ENCODE measurements around the gene AKAP13. TPM values are rescaled to one million over a fixed set of nuclear protein-coding genes. Genes with fewer than 3 reads are reported as not detected.

AKAP13 gene
- total RNA-seq, 4 donors from 2014 or later = 128 to 460 (median 243) TPM

- Histone ChIP-seq H3K27me3 (no peaks in the 10 kb centered on the region), H3K4me1 (no peaks in the 10 kb centered on the region), H3K9me3 (no peaks in the 10 kb centered on the region), H3K36me3 (no peaks in the 10 kb centered on the region), H3K27ac (no peak overlapping the region), H3K4me3 (no peak overlapping the region)
- no peak for TF ChIP-seq POLR2A (IDR thresholded peaks at IDR 0.05)
- TF ChIP-seq, protein P1, sequence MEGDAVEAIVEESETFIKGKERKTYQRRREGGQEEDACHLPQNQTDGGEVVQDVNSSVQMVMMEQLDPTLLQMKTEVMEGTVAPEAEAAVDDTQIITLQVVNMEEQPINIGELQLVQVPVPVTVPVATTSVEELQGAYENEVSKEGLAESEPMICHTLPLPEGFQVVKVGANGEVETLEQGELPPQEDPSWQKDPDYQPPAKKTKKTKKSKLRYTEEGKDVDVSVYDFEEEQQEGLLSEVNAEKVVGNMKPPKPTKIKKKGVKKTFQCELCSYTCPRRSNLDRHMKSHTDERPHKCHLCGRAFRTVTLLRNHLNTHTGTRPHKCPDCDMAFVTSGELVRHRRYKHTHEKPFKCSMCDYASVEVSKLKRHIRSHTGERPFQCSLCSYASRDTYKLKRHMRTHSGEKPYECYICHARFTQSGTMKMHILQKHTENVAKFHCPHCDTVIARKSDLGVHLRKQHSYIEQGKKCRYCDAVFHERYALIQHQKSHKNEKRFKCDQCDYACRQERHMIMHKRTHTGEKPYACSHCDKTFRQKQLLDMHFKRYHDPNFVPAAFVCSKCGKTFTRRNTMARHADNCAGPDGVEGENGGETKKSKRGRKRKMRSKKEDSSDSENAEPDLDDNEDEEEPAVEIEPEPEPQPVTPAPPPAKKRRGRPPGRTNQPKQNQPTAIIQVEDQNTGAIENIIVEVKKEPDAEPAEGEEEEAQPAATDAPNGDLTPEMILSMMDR (IDR thresholded peaks at IDR 0.05) = no peak
- DNase-seq = no peak
- intact Hi-C loops (cut with DNase I; ENCODE audit: low total_unique reads) = no loop called here
Observed at GRCh38 chr15:85489773-85490493, 109.5 kb downstream of the AKAP13 start.

GRCh38 chr15:85490856-85491255 is 110.5 kb downstream of the AKAP13 start:
- Histone ChIP-seq H3K9me3 (no peaks in the 10 kb centered on the region), H3K4me3 (no peak overlapping the region), H3K4me1 (no peaks in the 10 kb centered on the region), H3K27ac (no peak overlapping the region), H3K36me3 (no peaks in the 10 kb centered on the region), H3K27me3 (no peaks in the 10 kb centered on the region)
- DNase-seq = no peak
- no peak for TF ChIP-seq POLR2A (IDR thresholded peaks at IDR 0.05)
- TF ChIP-seq, protein P1 (IDR thresholded peaks at IDR 0.05) = no peak
- intact Hi-C loops (cut with DNase I; ENCODE audit: low total_unique reads) = no loop called here

GRCh38 chr15:85491691-85492090 is 111.3 kb downstream of the AKAP13 start:
- no peak overlapping the region for H3K4me3 ChIP-seq
- no peak overlapping the region for H3K27ac ChIP-seq
- no peaks in the 10 kb centered on the region for H3K27me3 ChIP-seq
- TF ChIP-seq, protein P1 (IDR thresholded peaks at IDR 0.05) = no peak
- no peak for TF ChIP-seq POLR2A (IDR thresholded peaks at IDR 0.05)
- no peak for DNase-seq
- intact Hi-C loops (cut with DNase I; ENCODE audit: low total_unique reads) = no loop called here
- no peaks in the 10 kb centered on the region for H3K4me1 ChIP-seq
- no peaks in the 10 kb centered on the region for H3K36me3 ChIP-seq
- H3K9me3 ChIP-seq = no peaks in the 10 kb centered on the region

- TF ChIP-seq, protein P1 (IDR thresholded peaks at IDR 0.05) = no peak
- TF ChIP-seq POLR2A (IDR thresholded peaks at IDR 0.05) = no peak
- Histone ChIP-seq H3K27me3 (no peaks in the 10 kb centered on the region), H3K27ac (no peak overlapping the region), H3K4me1 (no peaks in the 10 kb centered on the region), H3K36me3 (no peaks in the 10 kb centered on the region), H3K4me3 (no peak overlapping the region), H3K9me3 (no peaks in the 10 kb centered on the region)
- intact Hi-C loops (cut with DNase I; ENCODE audit: low total_unique reads) = no loop called here
- DNase-seq = no peak
Observed at GRCh38 chr15:85492406-85492805, 112.0 kb downstream of the AKAP13 start.

- intact Hi-C loops (cut with DNase I; ENCODE audit: low total_unique reads) = no loop called here
- DNase-seq = no peak
- no peaks in the 10 kb centered on the region for H3K36me3 ChIP-seq
- H3K27ac ChIP-seq = no peak overlapping the region
- H3K27me3 ChIP-seq = no peaks in the 10 kb centered on the region
- no peaks in the 10 kb centered on the region for H3K4me1 ChIP-seq
- H3K4me3 ChIP-seq = no peak overlapping the region
- H3K9me3 ChIP-seq = no peaks in the 10 kb centered on the region
- no peak for TF ChIP-seq POLR2A (IDR thresholded peaks at IDR 0.05)
- TF ChIP-seq, protein P1 (IDR thresholded peaks at IDR 0.05) = no peak
Observed at GRCh38 chr15:85493260-85493659, 112.9 kb downstream of the AKAP13 start.

All from uterus (tissue), 4 donors.